ENCODE data around the gene RCSD1.

The RCSD1 gene

DNA sequence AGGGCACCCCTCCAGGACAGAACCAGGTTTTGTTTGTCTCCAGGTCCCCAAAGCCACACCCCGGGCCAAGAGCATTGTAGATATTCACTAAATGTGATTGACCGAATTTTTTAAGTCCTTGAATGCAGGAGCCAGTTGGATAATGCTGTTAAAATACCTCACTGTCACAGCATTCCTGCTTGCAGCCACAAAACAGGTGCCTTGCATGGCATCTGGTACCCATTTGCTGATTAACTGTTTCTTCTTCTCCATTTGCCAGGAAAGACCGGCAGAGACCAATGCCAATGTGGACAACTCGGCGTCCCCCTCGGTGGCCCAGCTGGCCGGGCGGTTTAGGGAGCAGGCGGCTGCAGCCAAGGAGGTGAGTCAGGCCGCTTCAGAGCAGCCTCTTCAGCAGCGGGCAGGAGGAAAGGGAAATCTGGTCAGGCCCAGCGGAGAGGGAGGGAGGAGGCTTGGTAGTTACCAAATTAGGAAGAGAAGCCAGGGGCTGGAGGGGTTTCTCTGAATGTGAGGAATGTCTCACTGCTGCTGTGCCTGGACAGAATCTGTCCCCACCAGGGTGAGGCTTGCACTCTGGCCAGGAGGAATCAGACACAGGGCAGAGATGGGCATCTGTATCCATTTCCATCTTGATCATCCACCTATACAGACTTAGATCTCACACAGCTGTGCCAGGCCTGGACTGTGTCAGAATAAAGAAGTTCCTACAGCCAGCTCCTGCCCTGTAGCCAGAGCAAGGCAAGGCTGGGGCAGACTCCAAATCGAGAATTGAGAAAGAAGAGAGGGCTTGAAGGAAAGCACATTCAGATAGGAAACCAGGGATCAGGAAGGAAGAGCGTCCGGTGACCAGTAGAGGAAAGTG, 53.8 kb downstream of the RCSD1 start:
- no peak for DNase-seq

DNA sequence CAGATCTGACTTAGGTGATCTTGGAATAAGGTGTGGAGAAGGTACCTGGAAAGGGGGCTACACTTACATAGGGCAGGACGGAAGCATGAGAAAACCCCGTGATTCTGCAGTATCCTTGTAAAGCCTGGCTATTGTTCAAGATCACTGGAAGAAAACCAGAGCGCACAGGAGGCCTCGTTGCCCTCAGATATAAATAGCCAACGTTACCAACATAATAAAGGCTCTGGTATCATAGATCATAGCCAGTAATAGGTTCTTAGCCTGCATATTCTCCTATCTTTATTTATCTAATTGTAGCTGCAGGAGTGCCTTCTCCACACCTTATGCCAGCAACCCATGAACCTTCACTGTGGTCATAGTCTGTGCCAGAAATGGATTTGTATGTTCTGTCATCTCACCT, 55.8 kb downstream of the RCSD1 start:
- no peak for DNase-seq

- DNase-seq: peak in 40 of 51 donors; percentile 9 to 84 (median 45)
Measured at GRCh38 chr1:167687919-167688519, 58.0 kb downstream of the RCSD1 start.

GRCh38 chr1:167689567-167689920, 59.5 kb downstream of the RCSD1 start:
- DNase-seq: no peak

GRCh38 chr1:167690053-167690452, 60.0 kb downstream of the RCSD1 start:
- DNase-seq: no peak

DNA sequence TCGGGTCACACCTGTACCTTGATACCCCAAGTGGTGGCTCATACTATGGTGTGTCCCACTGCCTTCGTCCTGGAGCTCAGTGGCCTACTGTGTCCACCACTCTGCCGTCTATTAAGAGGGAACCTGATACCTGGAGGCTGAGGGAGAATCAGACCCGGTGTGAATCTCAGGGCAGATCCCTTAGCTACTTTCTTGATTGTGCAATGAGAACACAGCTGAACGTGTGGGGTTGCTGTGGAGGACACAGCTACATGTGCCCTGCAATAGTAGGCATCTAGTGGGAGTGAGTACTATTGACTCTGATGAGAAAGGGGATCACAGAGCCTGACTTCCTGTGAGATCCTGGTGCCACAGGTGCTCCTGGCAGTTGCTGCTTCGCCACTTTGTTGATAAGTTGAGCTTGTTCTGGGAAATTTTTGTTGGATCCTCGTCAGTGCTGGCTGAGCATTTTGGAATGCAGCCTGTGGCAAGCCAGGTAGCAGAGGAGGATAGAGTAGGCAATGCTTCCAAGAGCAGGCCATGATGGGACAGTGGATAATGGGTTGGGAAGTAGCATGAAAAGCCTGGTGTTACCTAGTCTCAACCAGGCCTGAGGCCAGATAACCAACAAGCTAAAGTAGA, 63.5 kb downstream of the RCSD1 start:
- DNase-seq: no peak

DNA sequence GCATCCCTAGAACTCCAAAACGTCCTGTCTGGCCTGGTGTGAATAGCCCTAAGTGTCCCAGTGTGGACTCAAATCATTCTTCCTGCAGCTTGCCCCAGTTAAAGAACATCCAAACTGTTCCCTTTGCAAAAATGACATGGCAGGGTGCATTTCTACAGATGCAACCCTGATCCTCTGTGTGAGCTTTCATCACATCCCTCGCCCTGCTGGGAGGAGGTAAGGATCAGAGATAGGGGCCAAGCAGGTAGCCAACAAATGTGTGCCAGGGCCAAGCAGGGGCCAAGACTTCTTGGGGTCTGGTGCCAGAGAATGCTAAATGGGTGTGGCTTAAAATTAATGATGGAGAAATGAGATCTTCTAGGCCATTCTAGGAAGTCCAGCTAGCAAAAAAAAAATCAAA, 64.7 kb downstream of the RCSD1 start:
- DNase-seq: no peak

DNA sequence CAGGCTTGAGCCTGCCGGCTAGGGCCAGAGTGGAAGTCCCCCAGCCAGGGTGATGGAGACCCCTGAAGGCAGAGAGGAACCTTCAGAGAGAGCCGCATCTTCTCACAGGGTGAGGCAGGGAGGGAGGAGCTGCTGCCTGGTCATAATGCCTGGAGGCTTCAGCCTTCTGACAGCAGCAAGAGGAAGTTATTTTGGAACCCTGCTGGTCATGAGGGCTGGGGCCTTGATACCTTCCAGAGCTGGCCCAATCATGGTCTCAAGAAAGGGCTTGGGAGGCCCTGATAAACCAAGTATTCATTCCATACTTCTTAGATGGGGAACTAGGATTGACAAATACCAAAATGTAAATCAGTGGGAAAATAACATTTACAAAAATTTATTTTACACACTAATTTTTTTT, 65.1 kb downstream of the RCSD1 start:
- no peak for DNase-seq

- DNase-seq: no peak
Measured at GRCh38 chr1:167695756-167696561, 65.9 kb downstream of the RCSD1 start.

GRCh38 chr1:167697667-167698141, 67.7 kb downstream of the RCSD1 start:
- DNase-seq: peak in 36 of 51 donors; percentile 3 to 63 (median 34)

GRCh38 chr1:167698313-167698712, 68.3 kb downstream of the RCSD1 start:
- no peak for DNase-seq

DNA sequence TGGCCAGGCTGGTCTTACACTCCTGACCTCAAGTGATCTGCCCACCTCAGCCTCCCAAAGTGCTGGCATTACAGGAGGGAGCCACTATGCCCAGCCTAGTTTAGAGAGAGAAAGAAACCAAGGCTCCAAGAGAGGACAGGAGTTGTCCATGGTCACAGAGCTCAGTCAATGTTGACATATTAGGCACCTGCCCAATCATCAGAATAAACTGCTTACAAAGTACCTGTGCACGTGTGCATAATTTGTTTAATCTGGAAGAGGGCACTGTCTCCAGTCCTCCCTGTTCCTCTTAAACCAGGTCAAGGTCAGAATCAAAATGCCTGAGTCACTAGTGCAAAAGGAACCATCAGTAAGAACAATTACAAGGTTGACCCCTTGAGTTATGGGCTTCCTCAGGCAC, 71.5 kb downstream of the RCSD1 start:
- no peak for DNase-seq

- DNase-seq: no peak
Measured at GRCh38 chr1:167703557-167703956, 73.5 kb downstream of the RCSD1 start.

GRCh38 chr1:167704715-167705114, 74.7 kb downstream of the RCSD1 start:
- no peak for DNase-seq

DNA sequence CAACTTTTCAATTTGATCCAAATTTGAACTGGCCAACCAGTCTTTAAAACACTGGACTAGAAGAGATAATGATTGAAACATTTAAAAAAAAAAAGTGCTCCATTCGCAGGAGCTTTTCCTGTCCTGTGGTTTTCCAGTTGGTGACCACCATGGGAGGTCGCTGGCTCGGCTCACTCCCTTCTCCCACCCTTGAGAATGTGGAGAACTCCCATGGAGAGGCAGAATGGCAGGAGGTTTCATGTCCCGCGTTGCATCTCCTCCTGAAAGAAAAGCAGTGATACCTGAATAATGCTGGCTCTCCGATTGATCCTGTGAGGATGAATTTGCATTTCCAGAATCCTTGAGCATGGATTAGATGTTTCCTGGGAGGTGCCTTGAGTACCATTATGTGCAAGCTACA, 75.2 kb downstream of the RCSD1 start:
- DNase-seq: no peak

DNA sequence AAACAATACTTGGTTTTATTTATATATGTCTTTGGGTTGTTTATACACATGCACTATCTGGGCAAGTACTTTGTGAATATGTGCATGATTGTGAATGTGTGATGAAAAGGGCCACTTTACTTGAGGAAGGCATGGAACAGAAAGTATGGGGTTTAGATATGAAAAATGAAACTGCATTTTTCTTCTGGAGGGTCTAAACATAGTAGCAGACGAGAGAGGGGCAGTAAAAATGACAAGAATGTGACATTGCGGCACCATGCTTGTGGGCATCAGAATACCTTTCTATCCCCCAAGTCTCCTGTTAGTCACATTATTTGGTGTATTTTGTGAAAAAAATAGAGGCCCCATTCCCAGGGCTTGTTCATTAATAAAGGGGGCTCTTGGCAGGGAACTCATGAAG, 76.3 kb downstream of the RCSD1 start:
- DNase-seq: no peak

DNA sequence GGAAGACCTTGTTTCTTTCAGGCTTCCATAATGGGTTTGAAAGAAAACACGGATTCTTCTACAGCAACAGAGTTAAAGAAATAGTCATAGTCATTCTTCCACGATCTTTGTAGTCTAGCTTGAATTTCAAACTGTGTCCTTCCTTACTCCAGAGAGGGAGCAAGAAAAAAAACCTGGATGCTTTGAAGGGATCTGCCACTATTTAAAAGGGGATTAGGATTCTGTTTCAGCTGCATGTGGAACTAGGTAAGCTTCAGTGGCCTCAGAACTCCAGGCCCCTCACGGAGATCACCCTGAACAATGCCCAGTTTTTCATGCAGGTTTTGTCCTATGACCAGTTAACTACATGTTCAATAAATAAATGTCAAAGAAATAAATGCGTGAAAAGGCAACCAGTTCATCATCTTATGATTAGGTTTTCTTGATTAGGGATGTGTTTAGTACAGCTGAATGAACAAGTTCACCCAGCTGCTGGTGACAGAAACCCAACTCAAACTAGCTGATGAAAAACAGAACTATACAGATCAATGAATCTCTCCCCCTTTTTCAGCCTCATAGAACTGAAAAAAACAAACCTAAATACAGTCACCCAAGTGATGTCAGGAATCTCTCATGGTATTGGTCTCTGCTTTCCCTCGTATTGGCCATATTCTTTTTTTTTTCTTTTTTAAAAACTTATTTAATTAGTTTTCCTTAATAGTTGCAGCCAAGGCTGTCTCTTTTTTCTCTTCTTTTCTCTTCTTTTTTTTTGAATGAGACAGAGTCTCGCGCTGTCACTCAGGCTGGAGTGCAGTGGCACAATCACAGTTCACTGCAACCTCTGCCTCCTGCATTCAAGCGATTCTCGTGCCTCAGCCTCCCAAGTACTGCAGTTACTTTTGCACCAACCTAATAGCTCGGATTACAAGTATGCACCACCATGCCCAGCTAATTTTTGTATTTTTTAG, 77.2 kb downstream of the RCSD1 start:
- DNase-seq: no peak

- no peak for DNase-seq
Measured at GRCh38 chr1:167707942-167708341, 77.9 kb downstream of the RCSD1 start.

GRCh38 chr1:167708940-167709389, 78.9 kb downstream of the RCSD1 start:
- DNase-seq: no peak

GRCh38 chr1:167710836-167711235, 80.8 kb downstream of the RCSD1 start:
- DNase-seq: no peak

GRCh38 chr1:167711797-167712196, 81.8 kb downstream of the RCSD1 start:
- no peak for DNase-seq

All from hypothalamus (tissue), 51 donors.